ENCODE results near the gene CMTM2.

- TF ChIP-seq EZH2phosphoT487 (IDR thresholded peaks at IDR 0.05) (no peak), CTCF (IDR thresholded peaks at IDR 0.05) (no peak)
Observed at GRCh38 chr16:66605979-66606751, 26.9 kb downstream of the CMTM2 start.

Measured in neural progenitor cell (in vitro differentiated cells).